HG03139 (cell line): ENCODE data around the gene ARHGAP15.

Experiments used
- ATAC-seq: cut with Tn5 transposase; IDR thresholded peaks from one replicate; pipeline ENCODE4 v1.9.1; 2021; ENCODE audit not compliant: unreplicated experiment

Gene ARHGAP15

GRCh38 chr2:143736904-143737303 is 607.7 kb downstream of the ARHGAP15 start:
- ATAC-seq, result no peak

- ATAC-seq, result no peak
These were observed 611.2 kb downstream of the ARHGAP15 start for GRCh38 chr2:143740431-143740830.

GRCh38 chr2:143741205-143741604 is 612.0 kb downstream of the ARHGAP15 start:
- ATAC-seq, result no peak

- ATAC-seq, result no peak
These were observed 613.4 kb downstream of the ARHGAP15 start for GRCh38 chr2:143742581-143742980.

DNA sequence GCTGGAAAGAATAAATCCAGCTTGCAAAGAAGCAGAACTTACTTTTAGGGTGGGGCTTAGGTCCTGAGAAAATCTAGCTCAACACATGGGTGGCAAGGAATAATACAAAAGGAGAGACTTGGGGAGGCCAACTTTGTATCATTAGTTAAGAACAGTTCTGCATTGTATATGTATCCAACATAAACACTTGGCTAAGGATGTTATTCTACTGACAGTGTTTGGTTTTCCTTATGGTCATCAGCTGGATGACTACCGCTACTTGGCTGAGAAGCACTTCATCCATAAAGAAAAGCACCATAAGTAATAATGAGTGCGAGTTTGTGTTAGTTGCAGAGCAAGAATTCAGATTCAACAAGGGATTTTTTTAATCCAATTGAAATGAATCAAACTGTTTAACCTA is 614.9 kb downstream of the ARHGAP15 start:
- no peak for ATAC-seq

- no peak for ATAC-seq
These were observed 615.8 kb downstream of the ARHGAP15 start for GRCh38 chr2:143745060-143745459.

DNA sequence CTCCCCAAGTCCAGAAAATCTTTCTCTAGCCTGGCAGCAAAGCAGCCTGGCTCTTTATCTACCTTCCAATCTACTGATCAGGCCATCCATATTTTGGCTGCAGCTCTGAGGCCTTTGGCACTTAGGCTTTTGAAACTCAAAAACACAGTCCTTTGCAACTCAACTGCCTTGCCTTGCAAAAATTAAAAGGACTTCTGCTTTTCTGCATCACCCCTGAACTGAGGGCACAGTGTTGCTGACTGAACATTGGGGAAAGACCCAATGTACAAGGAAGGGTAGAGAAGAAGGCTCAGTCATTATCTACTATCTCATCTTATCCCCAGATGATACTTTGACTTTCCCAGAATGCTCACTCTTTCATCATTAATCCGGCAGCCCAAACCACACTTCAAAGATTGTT is 625.5 kb downstream of the ARHGAP15 start:
- ATAC-seq, result no peak

- ATAC-seq, result no peak
These were observed 629.6 kb downstream of the ARHGAP15 start for GRCh38 chr2:143758629-143759330.

GRCh38 chr2:143759455-143759854 is 630.2 kb downstream of the ARHGAP15 start:
- no peak for ATAC-seq

GRCh38 chr2:143762176-143762928 is 633.1 kb downstream of the ARHGAP15 start:
- no peak for ATAC-seq

- no peak for ATAC-seq
These were observed 635.0 kb downstream of the ARHGAP15 start for GRCh38 chr2:143764261-143764660.

DNA sequence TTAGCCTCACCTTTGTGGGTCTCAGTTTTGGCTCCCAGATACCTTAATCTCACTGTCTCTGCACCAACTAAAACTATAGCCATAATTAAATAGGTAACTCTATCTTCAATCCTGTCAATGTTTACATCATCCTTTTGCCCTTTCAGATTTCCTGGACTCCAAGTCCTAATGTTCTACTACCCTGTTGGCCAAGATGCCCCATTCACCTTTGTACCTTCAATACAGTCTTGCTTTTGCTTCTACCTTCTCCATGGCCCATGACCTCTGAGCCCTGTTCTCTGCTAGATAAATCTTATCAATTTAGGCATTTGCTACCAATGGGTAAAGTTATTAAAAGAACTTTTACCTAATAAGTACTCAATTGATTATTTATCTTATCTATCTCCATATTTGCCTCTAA is 635.5 kb downstream of the ARHGAP15 start:
- no peak for ATAC-seq

- ATAC-seq, result no peak
These were observed 639.8 kb downstream of the ARHGAP15 start for GRCh38 chr2:143768991-143769390.

DNA sequence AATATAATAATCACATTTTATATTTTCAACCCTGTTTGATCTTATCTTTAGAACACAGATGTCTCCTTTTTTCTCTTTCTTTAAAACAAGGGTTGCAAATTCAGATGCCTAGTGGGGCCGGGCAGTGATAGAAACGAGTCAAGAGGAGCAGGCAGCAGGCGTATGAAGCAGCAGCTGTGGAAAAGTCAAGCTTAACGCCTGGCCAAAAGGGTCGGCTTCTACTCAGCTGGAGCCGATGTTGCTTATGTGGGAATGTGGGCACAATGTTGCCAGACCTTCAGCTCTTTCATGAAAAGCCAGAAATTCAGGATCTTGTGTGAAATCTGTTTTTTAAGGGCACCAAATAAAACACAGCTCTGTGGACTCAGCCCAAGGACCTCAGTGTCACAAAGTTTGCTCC is 642.7 kb downstream of the ARHGAP15 start:
- no peak for ATAC-seq

GRCh38 chr2:143776526-143777297 is 647.5 kb downstream of the ARHGAP15 start:
- no peak for ATAC-seq

- ATAC-seq, result no peak
These were observed 649.8 kb downstream of the ARHGAP15 start for GRCh38 chr2:143779021-143779420.

DNA sequence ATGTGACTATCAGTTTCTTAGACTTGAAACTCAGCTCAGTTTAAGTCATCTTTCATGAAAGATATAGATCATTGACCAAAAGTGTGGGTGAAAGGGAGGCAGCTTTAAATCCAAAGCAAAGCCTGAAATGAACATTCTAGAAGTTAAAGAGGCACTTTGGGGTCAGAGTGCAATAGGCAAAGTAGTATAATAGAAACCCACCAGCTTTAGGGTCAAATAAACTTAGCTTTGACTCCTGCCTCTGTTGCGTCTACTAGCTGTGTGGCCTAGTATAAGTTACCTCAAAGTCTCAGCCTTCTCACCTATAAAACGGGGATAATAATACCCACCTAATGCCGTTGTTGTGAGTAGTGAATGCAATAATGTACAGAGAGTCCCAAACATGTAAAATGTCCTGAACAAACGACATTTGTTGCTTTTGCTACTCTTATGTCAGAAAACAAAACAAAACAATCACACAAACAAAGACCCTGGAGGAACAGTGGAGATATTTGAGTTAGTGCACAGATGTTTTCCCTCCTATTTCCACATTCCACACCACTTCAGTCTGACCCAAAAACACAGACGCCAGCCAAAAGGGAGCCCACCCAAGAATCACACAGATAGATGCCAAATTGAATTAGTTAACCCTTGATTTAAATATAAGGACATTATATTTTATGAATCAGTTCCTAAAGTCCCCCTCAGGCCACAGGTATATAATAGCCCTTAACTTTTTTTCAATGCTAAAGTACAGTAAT is 657.0 kb downstream of the ARHGAP15 start:
- no peak for ATAC-seq

DNA sequence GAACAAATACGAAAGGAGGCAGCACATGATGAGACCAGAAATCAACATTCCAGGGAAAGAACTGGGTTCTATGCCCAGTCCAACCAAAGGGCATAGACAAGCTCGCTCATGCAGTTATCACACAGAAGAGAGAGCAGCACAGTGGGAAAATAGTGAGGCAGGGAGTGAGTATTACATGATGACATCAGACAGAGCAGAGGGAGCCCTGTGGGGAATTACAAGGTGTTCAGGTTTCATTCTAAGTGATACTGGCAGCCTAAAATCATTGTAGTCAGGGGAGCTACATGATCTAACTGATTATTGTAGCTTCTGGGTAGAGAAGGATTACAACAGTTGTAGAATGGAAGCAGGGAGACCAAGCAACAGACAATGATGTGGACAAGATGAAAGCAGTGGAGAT is 658.5 kb downstream of the ARHGAP15 start:
- no peak for ATAC-seq

- ATAC-seq, result no peak
These were observed 663.4 kb downstream of the ARHGAP15 start for GRCh38 chr2:143792602-143793001.

GRCh38 chr2:143793381-143793780 is 664.2 kb downstream of the ARHGAP15 start:
- ATAC-seq, result no peak

DNA sequence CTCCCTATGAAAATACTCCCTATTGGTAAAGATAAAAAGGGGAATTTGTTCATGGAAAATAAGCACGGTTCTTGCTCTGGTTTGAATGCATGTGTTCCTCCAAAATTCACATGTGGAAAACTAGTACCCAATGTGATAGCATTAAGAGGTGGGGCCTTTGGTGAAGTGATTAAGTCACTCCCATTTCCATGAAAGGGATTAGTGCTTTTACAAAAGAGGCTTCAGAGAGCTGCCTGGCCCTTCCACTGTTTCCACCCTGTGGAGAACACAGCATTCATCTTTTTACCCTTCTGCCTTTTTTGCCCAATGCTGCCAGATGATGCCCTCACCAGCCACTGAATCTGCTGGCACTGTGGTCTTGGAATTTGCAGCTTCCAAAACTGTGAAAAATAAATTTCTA is 666.8 kb downstream of the ARHGAP15 start:
- no peak for ATAC-seq
